NB4 (cell line): ENCODE results near the gene EGFLAM.

Experiments
- DNase-seq: peaks from one replicate; pipeline ENCODE4 v3.0.0; 2010; ENCODE audit warnings: low read depth
- H3K4me3 ChIP-seq: one replicate; pipeline ENCODE4 v1.5.1; 2011; ENCODE audit warnings: mild to moderate bottlenecking, low read depth, low read length, moderate library complexity
- CTCF ChIP-seq: IDR thresholded peaks from one replicate; pipeline ENCODE4 v1.5.1; 2012; ENCODE audit warnings: low read depth, low read length
- MYC ChIP-seq: IDR thresholded peaks from 2 replicates; pipeline ENCODE4 v1.6.1; 2011; ENCODE audit warnings: low read depth, low read length
- POLR2A ChIP-seq: IDR thresholded peaks from 2 replicates; pipeline ENCODE4 v1.6.1; 2011; ENCODE audit warnings: mild to moderate bottlenecking; ENCODE audit not compliant: insufficient read length; ENCODE audit errors: extremely low read depth
- TF ChIP-seq, protein P1 (sequence below): IDR thresholded peaks from 2 replicates; pipeline ENCODE4 v1.6.1; 2011; ENCODE audit warnings: low read depth, low read length

Gene EGFLAM

DNA sequence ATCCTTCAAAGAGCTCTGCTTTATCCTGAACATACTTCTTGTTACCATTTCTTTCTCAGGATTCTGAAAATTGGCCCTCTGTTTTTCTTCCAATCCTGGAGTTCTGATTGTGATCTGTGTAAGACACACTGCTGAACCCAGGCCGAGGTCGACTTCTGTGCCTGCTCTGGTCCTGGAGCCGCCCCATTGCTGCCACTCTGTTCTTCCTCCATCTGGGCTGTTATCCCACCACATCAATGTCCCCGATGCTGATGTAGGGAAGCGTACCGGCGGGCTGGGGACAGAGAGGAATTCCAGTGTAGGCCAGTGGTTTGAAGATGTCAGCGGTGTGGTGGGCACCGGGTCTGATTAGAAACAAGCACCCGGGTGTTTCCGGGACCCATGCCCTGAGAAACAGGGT, 195.6 kb downstream of the EGFLAM start:
- H3K4me3 ChIP-seq = no peak overlapping the region
- no peak for DNase-seq
- TF ChIP-seq POLR2A (no peak), MYC (no peak), CTCF (no peak)
- TF ChIP-seq, protein P1, sequence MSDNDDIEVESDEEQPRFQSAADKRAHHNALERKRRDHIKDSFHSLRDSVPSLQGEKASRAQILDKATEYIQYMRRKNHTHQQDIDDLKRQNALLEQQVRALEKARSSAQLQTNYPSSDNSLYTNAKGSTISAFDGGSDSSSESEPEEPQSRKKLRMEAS = no peak

DNA sequence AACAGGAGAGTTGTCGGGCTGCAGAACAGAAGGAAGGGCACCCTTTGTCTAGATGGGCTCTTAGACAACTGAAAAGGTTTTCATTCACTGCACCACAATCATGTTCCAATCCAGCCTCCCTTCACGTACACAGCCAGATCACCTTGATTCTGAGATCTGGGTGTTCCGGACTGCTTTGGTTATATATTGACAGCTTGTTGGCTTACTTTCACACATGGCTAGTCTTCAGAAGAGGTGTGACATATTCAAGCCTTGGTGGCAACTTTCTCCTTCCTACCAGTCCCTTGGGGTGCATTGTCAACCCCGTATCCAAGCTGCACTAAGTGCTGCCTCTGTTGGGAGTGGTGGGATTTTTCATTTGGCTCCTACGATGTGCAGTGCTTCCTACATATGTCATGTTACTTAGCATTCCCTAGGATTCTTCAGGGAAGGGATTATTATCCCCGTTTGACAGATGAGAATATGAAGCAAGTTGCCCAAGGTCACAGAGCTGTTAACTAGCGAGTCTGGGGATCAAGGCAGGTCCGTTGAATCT, 197.5 kb downstream of the EGFLAM start:
- no peak for TF ChIP-seq MYC
- TF ChIP-seq, protein P1 = no peak
- TF ChIP-seq CTCF = no peak
- TF ChIP-seq POLR2A = no peak
- DNase-seq = no peak
- no peak overlapping the region for H3K4me3 ChIP-seq

GRCh38 chr5:38456657-38457399, 198.5 kb downstream of the EGFLAM start:
- no peak for DNase-seq
- H3K4me3 ChIP-seq = no peak overlapping the region
- TF ChIP-seq MYC = no peak
- no peak for TF ChIP-seq CTCF
- TF ChIP-seq, protein P1 = no peak
- TF ChIP-seq POLR2A = no peak

DNA sequence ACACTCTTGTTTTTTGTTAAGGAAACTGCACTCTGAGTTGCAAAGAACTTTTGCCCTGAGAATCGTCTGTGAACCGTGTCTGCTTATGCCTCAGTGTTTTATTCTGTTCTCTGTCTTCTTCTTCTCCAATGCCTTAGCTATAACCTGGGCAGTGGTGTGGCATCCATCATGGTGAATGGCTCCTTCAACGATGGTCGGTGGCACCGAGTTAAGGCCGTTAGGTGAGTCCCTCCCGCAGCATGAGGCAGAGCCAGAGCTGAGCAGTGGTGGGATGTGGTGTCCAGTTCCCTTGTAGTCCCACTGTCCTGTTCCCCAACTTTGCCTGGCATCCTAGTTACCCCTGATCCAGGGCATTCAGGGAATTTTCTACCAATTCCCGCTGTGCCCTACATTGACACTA, 199.8 kb downstream of the EGFLAM start:
- no peak for TF ChIP-seq CTCF
- TF ChIP-seq, protein P1 = no peak
- TF ChIP-seq POLR2A = no peak
- no peak for TF ChIP-seq MYC
- DNase-seq = no peak
- no peak overlapping the region for H3K4me3 ChIP-seq

DNA sequence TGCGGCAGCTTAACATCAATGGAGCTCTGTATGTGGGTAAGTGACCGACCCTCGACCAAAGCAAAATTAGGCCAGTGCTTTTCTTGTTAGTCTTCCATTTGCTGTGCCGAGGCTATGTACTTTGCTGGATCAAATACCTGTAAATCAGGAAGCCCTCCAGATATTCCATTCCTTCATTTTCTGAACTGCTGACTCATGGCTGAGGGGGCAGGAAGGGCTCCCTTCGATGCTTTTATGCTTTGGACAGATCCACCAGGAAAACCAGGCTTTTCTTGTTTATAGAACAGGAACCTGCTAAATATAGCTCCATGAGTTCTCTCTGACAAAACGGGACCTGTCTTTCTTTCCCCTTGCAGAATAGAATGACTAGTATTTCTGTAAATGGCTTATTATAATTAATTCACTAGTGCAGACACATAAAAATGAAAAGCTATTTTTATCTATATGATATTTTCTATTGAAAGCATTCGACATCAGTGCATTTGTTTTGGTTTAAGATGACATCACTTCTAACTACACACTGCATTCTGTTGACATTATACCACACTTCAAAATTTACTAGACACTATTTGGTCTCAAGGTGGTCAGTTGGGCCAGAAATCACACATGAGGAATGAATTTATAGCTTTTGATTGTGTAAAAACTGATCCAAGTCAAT, 204.7 kb downstream of the EGFLAM start:
- no peak for TF ChIP-seq CTCF
- TF ChIP-seq POLR2A = no peak
- TF ChIP-seq, protein P1 = no peak
- no peak for TF ChIP-seq MYC
- DNase-seq = no peak

More for the DNA sequence above, 204.7 kb downstream of the EGFLAM start:
- no peak overlapping the region for H3K4me3 ChIP-seq
